Hematopoietic multipotent progenitor cell treated with erythropoietin and hydrocortisone succinate and interleukin-3 and kit ligand, for 4 days (in vitro differentiated cells): ENCODE results near the gene RASA2.

Source experiments
- DNase-seq: peaks from one replicate; pipeline ENCODE4 v3.0.0-alpha.2; 2015

The RASA2 gene

DNA sequence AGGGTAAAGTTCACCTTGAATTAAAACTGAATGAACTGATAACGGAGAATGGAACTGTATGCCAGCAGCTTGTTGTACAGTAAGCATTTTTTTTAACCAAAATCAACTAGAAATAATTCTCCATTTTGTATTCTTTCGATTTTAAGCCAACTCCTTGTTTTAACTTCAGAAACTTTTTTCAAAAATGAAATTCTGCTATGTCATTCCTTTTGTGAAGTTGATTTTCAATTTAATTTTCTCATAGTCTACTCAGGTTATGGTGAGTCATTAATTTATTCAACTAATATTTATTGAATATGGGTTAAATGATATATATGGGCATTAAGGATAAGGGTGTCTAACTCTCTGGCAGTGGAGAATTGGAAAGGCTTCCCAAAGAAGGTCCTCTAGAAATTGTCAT is 53.7 kb downstream of the RASA2 start:
- DNase-seq, result no peak

DNA sequence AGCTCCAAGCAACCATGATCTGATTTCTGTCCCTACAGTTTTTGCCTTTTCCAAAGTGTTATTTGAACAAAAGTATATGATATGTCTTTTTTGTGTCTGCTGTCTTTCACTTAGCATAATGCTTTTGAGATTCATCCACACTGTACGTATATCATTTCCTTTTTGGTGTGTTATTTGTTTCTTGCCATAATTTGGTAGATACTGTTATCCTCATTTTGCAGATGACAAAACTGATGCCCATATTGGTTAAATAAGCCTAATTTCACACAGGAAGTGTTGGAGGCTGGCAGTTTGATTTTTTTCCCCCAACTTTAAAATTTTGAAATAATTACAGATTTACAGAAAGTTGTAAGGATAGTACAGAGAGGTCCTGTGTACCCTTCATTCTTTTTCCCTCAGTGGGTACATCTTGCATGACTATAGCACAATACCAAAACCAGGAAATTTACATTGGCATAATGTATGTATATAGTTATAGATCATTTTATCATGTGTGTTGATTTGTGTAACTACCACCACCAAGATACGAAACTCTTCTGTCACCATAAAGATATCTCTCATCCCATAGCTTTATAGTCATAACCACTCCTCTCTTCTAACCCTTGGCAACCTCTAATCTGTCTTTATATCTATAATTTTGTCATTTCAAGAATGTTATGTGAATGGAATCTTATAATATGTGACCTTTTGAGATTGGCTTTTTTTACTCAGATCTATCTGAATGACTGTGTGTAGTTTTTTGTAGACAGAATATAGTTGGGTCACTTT is 55.6 kb downstream of the RASA2 start:
- no peak for DNase-seq

DNA sequence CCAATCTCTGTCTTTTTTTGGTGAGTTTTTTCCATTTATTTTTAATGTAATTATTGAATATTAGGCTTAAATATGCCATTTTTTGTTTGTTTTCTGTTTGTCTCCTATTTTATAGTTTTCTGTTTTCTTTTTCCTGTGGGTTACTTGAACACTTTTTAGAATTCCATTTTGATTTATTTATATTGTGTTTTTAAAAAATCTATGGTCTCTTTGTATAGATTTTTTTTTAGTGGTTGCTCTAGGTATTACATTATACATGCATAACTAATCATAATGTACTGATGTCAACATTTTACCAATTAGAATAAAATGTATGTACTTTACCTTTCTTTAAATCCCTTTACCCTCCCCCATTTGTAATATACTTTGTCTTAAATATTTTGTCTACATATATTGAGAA is 56.2 kb downstream of the RASA2 start:
- DNase-seq, result no peak

GRCh38 chr3:141544697-141545096 is 57.9 kb downstream of the RASA2 start:
- DNase-seq, result peak; percentile 28

- DNase-seq, result no peak
These were observed 59.3 kb downstream of the RASA2 start for GRCh38 chr3:141546081-141546480.

DNA sequence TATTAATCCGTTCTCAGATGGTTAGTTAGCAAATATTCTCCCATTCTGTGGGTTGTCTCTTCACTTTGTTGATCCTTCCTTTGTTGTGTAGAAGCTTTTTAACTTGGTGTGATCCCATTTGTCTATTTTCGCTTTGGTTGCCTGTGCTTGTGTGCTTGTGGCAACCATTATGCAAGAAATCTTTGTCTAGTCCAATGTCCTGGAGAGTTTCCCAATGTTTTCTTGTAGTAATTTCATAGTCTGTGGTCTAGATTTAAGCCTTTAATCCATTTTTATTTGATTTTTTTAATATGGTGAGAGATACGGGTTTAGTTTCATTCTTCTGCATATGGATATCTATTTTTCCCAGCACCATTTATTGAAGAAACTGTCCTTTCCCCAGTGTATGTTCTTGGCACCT is 59.8 kb downstream of the RASA2 start:
- no peak for DNase-seq

DNA sequence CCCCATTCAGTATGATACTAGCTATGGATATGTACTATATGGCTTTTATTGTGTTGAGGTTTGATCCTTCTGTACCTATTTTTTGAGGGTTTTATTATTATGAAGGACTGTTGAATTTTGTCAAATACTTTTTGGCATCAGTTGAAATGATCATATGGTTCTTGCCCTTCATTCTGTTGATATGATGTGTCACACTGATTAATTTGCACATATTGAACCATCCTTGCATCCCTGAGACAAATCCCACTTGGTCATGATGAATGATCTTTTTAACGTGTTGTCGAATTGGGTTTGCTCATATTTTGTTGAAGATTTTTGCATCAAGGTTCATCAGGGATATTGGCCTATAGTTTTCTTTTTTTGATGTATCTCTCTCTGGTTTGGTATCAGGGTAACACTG is 61.0 kb downstream of the RASA2 start:
- DNase-seq, result no peak

GRCh38 chr3:141550926-141551665 is 64.3 kb downstream of the RASA2 start:
- DNase-seq, result no peak

- peak; percentile 10 for DNase-seq
These were observed 65.7 kb downstream of the RASA2 start for GRCh38 chr3:141552440-141552991.

DNA sequence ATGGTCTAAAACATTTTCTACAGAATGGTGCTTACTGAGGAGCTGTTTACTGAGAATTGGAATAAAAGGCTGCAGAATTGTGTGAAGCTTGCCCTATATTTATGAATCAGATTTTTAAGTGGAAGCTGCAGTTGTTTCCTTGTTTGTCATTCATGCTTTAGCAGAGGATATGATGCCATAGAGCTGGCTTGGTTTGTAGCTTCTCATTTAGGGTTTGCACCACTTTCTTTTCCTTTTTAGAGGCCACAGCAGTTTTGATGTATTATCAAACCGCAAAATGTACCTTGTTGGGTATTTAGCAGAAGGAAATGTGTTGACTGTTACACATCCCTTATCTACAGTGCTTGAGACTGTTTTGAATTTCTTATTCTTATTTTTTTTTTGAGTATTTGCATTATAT is 66.2 kb downstream of the RASA2 start:
- peak; percentile 87 for DNase-seq

GRCh38 chr3:141556034-141556433 is 69.2 kb downstream of the RASA2 start:
- peak; percentile 17 for DNase-seq

DNA sequence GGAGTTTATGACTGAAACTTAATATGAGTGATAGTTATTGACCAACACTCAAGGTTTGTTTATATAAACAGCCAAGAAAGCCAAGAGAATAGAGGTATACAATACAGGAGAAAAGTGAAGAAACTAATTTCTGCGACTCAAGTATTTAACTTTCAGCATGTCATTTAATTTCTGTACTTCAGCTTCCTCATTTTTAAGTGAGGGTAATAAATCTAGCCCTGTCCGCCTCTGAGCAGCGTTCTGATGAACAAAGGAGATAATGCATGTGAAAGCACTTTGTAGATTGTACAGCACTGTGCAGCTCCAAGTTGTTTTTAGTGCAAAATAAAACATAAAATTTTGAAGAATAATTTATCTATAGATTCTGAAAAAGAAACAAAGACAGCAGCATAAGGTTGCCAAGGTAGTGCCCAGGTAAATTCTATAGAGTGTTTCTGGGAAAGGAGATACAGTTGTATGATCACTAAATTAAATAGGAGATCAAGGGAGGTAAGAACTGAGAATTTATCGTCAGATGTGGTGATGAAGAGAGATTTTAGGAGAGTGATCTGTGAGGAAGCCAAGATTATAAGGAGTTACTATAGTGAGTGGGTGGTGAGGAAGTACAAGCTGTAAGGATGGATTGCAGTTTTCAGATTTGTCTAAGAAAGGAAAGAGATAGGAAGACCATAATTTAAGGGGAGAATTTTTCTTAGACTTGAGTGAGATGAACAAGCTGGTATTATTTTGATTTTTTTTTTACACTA is 71.3 kb downstream of the RASA2 start:
- peak; percentile 92 for DNase-seq

- DNase-seq, result peak; percentile 87
These were observed 74.7 kb downstream of the RASA2 start for GRCh38 chr3:141561426-141562034.

DNA sequence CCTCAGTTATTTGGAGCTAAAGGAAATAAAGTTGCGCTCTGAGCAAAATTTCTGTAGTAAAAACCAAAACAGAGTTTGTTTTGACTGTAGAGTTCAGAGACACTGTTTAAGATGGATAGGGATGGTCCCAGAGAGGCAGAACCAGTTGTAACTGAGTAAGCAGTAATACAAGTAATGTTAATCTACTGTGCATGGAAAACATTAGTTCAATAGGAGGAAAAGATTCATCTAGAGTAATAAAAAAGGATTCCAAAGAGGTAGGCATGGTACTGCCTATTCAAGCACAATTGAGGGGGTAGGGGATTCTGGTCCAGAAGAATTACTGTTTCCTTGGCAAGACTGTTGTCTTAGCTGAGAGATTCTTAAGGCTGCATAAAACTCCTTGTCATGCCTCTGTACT is 77.4 kb downstream of the RASA2 start:
- no peak for DNase-seq

DNA sequence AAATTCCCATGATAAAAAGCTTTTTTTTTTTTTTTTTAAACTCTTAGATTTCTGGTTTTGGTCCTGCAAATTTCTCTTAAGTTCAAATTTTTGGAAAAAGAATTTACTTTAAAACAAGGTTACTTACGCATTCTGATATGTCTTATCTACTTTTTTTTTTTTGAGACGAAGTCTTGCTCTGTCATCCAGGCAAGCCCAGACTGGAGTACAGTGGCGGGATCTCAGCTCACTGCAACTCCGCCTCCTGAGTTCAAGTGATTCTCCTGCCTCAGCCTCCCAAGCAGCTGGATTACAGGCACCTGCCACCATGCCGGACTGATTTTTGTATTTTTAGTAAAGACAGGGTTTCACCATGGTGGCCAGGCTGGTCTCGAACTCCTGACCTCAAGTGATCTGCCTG is 83.2 kb downstream of the RASA2 start:
- DNase-seq, result no peak

DNA sequence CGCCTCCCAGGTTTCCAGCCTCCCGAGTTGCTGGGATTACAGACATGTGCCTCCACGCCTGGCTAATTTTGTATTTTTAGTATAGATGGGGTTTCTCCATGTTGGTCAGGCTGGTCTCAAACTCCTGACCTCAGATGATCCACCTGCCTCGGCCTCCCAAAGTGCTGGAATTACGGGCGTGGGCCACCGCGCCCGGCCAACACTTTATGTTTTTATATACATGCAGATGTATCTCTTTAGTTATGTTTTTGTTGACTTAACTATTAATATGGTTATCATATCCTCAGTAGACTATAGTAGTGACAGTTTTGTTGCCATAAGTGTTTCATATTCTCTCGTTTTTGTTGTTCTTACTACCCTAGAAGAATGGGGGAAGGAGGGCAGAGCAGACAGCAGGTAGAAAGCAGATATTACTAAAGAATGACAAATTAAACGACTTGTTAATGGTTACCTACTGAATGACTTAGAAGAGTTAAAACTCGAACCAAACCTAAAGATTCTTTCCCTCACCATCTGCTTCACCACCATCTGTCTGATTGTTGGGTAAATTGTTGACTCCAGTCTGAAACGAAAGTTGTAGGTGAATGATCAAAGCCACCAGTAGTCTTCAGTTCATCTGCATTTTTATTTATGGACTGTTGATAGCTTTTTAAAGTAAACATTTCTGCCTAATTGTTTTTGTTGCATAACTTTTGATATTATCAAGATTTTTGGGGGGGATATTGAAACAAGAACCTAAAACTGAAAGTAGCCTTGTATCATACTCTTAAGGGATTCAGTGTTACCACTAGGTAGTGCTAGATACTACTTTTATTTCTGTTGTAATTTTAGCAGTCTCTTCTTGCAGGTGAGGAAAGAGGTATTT is 89.3 kb downstream of the RASA2 start:
- peak; percentile 58 for DNase-seq

DNA sequence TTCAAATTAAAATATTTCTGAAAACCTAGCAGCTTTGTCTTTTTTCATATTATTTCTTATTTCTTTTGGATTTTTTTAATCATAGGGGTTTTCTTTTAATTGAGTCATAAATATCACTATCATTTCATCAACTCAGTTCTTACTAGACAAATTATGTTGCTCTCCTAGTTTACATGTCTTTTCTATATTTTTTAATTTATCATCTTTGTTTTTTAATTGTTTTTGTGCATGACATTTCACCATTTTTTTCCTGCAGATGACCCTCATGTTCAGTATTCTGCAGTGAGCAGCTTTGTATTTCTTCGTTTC is 89.9 kb downstream of the RASA2 start:
- DNase-seq, result no peak

GRCh38 chr3:141578202-141578973 is 91.6 kb downstream of the RASA2 start:
- no peak for DNase-seq

- DNase-seq, result no peak
These were observed 107.5 kb downstream of the RASA2 start for GRCh38 chr3:141594357-141594756.

DNA sequence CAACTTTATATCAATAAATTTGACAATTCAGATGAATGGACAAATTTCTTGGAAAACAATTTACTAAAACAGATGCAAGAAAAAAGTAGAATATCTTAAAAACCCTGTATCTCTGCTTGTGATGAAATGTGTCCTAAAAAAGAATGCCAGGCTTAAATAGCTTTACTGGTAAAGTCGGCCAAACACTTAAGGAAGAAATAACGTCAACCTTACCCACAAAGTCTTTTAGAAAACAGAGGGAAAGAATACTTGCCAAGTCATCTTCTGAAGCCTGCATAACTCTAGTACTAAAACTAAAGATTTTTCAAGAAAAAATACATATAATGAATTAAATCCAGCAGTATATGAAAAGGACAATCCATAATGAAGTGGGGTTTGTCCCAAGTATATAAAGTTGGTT is 111.1 kb downstream of the RASA2 start:
- DNase-seq, result no peak

GRCh38 chr3:141600331-141600730 is 113.5 kb downstream of the RASA2 start:
- DNase-seq, result no peak
